ENCODE results near the gene TIGD4.

Gene TIGD4

GRCh38 chr4:152779513-152780266 lies at the start of gene TIGD4, which contains the start of gene ARFIP1:
TSS of gene TIGD4 (minus strand) at chr4:152779730. CDS start at chr4:152771004, 8,726 bp downstream.
TSS of gene ARFIP1 (plus strand) at chr4:152779954. CDS start at chr4:152829634, 49,680 bp downstream.
- DNase-seq, result peak; percentile 93 to 96

GRCh38 chr4:152828122-152828521 lies 48.6 kb upstream of the TIGD4 start:
- DNase-seq, result no peak

- no peak for DNase-seq
Measured at GRCh38 chr4:152825336-152825735, 45.8 kb upstream of the TIGD4 start.

- DNase-seq, result no peak
Measured at GRCh38 chr4:152824561-152824960, 45.0 kb upstream of the TIGD4 start.

- DNase-seq, result no peak
Measured at GRCh38 chr4:152822323-152822722, 42.8 kb upstream of the TIGD4 start.

GRCh38 chr4:152820073-152820472 lies 40.5 kb upstream of the TIGD4 start:
- no peak for DNase-seq

- DNase-seq, result no peak
Measured at GRCh38 chr4:152819026-152819645, 39.6 kb upstream of the TIGD4 start.

- DNase-seq, result no peak
Measured at GRCh38 chr4:152817331-152817730, 37.8 kb upstream of the TIGD4 start.

- no peak for DNase-seq
Measured at GRCh38 chr4:152815078-152815477, 35.5 kb upstream of the TIGD4 start.

GRCh38 chr4:152810715-152811287 lies 31.3 kb upstream of the TIGD4 start:
- DNase-seq, result no peak

- no peak for DNase-seq
Measured at GRCh38 chr4:152808670-152809069, 29.1 kb upstream of the TIGD4 start.

GRCh38 chr4:152807294-152807829 lies 27.8 kb upstream of the TIGD4 start:
- no peak for DNase-seq

GRCh38 chr4:152806501-152807125 lies 27.1 kb upstream of the TIGD4 start:
- DNase-seq, result no peak

- DNase-seq, result no peak
Measured at GRCh38 chr4:152805818-152806217, 26.3 kb upstream of the TIGD4 start.

GRCh38 chr4:152805071-152805650 lies 25.6 kb upstream of the TIGD4 start:
- no peak for DNase-seq

GRCh38 chr4:152803541-152803940 lies 24.0 kb upstream of the TIGD4 start:
- DNase-seq, result no peak

GRCh38 chr4:152795891-152796290 lies 16.4 kb upstream of the TIGD4 start:
- no peak for DNase-seq

- no peak for DNase-seq
Measured at GRCh38 chr4:152786627-152787026, 7.1 kb upstream of the TIGD4 start.

GRCh38 chr4:152785639-152786615 lies 6.4 kb upstream of the TIGD4 start:
- DNase-seq, result no peak

GRCh38 chr4:152784490-152785350 lies 5.2 kb upstream of the TIGD4 start:
- no peak for DNase-seq
